Retinal pigment epithelial cell (primary cell): Measurements from ENCODE around the gene FBXO34.

Experiments used
- DNase-seq: peaks from one replicate; pipeline ENCODE4 v3.0.0-alpha.2; 2010; ENCODE audit warnings: low read depth
- H3K4me3 ChIP-seq: 2 replicates; pipeline ENCODE4 v1.5.1; 2011; ENCODE audit warnings: mild to moderate bottlenecking, low read length, control low read depth, moderate library complexity
- CTCF ChIP-seq: conservative IDR thresholded peaks from 2 replicates; pipeline ENCODE4 v1.5.1; 2011; ENCODE audit warnings: low read depth, low read length, control low read depth, inconsistent platforms

FBXO34 gene

GRCh38 chr14:55388160-55388559 is 116.9 kb downstream of the FBXO34 start:
- TF ChIP-seq CTCF: no peak
- DNase-seq: no peak
- no peak overlapping the region for H3K4me3 ChIP-seq

GRCh38 chr14:55389330-55389729 is 118.1 kb downstream of the FBXO34 start:
- TF ChIP-seq CTCF: no peak
- DNase-seq: no peak
- H3K4me3 ChIP-seq: no peak overlapping the region

DNA sequence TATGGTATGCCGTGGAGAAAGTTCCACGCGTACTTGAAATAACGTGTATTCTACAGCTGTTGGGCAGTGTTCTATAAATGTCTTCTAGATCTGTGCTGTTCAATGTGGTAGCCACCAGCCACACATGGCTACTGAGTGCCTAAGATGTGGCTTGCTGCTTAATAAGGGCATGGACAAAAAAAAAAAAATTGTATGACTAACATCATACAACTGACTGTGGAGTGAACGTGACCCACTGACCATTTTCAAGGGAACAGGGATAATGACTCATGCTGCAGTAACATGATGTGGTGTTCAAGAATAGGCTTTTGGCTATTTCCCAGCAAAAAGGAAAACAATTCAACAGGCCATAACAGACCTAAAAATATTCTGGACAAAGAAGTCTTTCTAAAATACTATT is 127.5 kb downstream of the FBXO34 start:
- TF ChIP-seq CTCF: no peak
- DNase-seq: peak; percentile 96
- H3K4me3 ChIP-seq: no peak overlapping the region

DNA sequence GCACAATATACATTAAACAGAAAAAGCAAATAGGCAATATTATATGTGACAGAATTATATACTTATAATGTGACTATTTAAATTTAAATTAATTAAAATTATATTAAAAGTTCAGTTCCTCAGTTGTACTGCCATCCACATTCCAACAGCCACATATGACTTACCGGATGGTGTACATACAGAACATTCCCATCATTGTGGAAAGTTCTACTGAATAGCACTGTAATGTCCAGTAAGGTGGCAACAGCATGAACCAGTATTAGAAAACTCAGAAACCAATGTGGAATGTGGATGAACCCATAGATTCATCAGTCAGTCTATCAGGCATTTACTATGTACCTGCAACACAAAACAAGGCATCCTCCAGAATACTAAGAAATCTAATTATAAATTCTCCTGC is 128.0 kb downstream of the FBXO34 start:
- no peak for TF ChIP-seq CTCF
- H3K4me3 ChIP-seq: no peak overlapping the region
- DNase-seq: no peak

GRCh38 chr14:55399852-55400251 is 128.6 kb downstream of the FBXO34 start:
- DNase-seq: no peak
- H3K4me3 ChIP-seq: no peak overlapping the region
- no peak for TF ChIP-seq CTCF

- DNase-seq: no peak
- H3K4me3 ChIP-seq: no peak overlapping the region
- TF ChIP-seq CTCF: no peak
Observed at GRCh38 chr14:55401751-55402150, 130.5 kb downstream of the FBXO34 start.
